Neural crest cell (in vitro differentiated cells): ENCODE results near the gene CEP19. TPM values are rescaled to one million over a fixed set of nuclear protein-coding genes. Genes with fewer than 3 reads are reported as not detected.

Experiments used
- DNase-seq: peaks from one replicate; pipeline ENCODE4 v3.0.0; 2021; ENCODE audit warnings: low read depth, mixed read lengths, low spot score
- H3K27ac Mint-ChIP-seq: one replicate; pipeline ENCODE4 v1.8.0; 2021; ENCODE audit warnings: mild to moderate bottlenecking, mixed read lengths; ENCODE audit not compliant: unreplicated experiment
- H3K27me3 Mint-ChIP-seq: 2 replicates; pipeline ENCODE4 v1.8.0; 2021; ENCODE audit warnings: low read depth, mild to moderate bottlenecking, mixed read lengths
- H3K36me3 Mint-ChIP-seq: 2 replicates; pipeline ENCODE4 v1.8.0; 2021; ENCODE audit warnings: low read depth, mild to moderate bottlenecking, mixed read lengths
- H3K4me1 Mint-ChIP-seq: 2 replicates; pipeline ENCODE4 v1.8.0; 2021; ENCODE audit warnings: mixed read lengths
- H3K4me3 Mint-ChIP-seq: one replicate; pipeline ENCODE4 v1.8.0; 2021; ENCODE audit warnings: mild to moderate bottlenecking, mixed read lengths
- H3K9me3 Mint-ChIP-seq: 2 replicates; pipeline ENCODE4 v1.8.0; 2021; ENCODE audit warnings: mixed read lengths
- CTCF ChIP-seq: fragments of 200-600 bp; sonication (generic); conservative IDR thresholded peaks from 2 replicates; pipeline ENCODE4 v1.5.0; 2021; ENCODE audit warnings: antibody characterized with exemption, mild to moderate bottlenecking
- total RNA-seq: library from RNA; stranded (reverse); gene quantifications from 2 replicates; pipeline ENCODE4 v1.2.1, GENCODE V29; 2021

The CEP19 gene
- total RNA-seq, 1 donor from 2014 or later: 6.3 TPM

- H3K27me3 Mint-ChIP-seq: no peaks in the 10 kb centered on the region
- no peak for TF ChIP-seq CTCF
- no peak overlapping the region for H3K4me3 Mint-ChIP-seq
- no peaks in the 10 kb centered on the region for H3K9me3 Mint-ChIP-seq
- DNase-seq: no peak
- no peaks in the 10 kb centered on the region for H3K4me1 Mint-ChIP-seq
- H3K36me3 Mint-ChIP-seq: no peaks in the 10 kb centered on the region
- H3K27ac Mint-ChIP-seq: no peak overlapping the region
These were observed 16.9 kb downstream of the CEP19 start for GRCh38 chr3:196694941-196695848.

DNA sequence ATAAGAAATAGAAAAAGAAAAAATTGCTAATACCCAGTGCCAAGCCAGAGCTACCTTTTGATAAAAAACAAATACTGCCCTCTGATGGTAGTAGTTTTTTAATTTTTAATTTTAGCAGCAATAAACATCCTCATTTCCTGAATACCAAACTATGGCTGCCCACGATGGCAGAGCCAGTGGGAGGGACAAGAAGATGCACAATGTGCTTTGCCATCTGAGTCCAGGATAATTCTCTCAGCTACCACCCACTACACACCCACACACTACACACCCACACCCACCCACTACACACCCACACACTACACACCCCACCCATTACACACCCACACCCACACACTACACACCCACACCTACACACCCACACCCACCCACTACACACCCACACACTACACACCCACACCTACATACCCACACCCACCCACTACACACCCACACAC, 17.8 kb downstream of the CEP19 start:
- no peak for DNase-seq
- no peak for TF ChIP-seq CTCF
- H3K4me1 Mint-ChIP-seq: no peaks in the 10 kb centered on the region
- no peaks in the 10 kb centered on the region for H3K27me3 Mint-ChIP-seq
- H3K36me3 Mint-ChIP-seq: no peaks in the 10 kb centered on the region
- H3K4me3 Mint-ChIP-seq: no peak overlapping the region
- H3K27ac Mint-ChIP-seq: no peak overlapping the region
- no peaks in the 10 kb centered on the region for H3K9me3 Mint-ChIP-seq

GRCh38 chr3:196691386-196691785, 20.7 kb downstream of the CEP19 start:
- Mint-ChIP-seq H3K9me3 (no peaks in the 10 kb centered on the region), H3K4me3 (no peak overlapping the region), H3K27ac (no peak overlapping the region), H3K36me3 (no peaks in the 10 kb centered on the region), H3K27me3 (no peaks in the 10 kb centered on the region), H3K4me1 (no peaks in the 10 kb centered on the region)
- no peak for TF ChIP-seq CTCF
- DNase-seq: no peak

- Mint-ChIP-seq H3K36me3 (no peaks in the 10 kb centered on the region), H3K27ac (no peak overlapping the region), H3K4me3 (no peak overlapping the region), H3K9me3 (no peaks in the 10 kb centered on the region), H3K4me1 (peaks cover 2% of the 10 kb centered on the region), H3K27me3 (no peaks in the 10 kb centered on the region)
- no peak for TF ChIP-seq CTCF
- DNase-seq: no peak
These were observed 21.9 kb downstream of the CEP19 start for GRCh38 chr3:196689941-196690660.

- no peak overlapping the region for H3K27ac Mint-ChIP-seq
- H3K36me3 Mint-ChIP-seq: no peaks in the 10 kb centered on the region
These were observed 23.7 kb downstream of the CEP19 start for GRCh38 chr3:196688349-196688748.

More at GRCh38 chr3:196688349-196688748, 23.7 kb downstream of the CEP19 start:
- no peak for TF ChIP-seq CTCF
- DNase-seq: no peak
- H3K27me3 Mint-ChIP-seq: no peaks in the 10 kb centered on the region
- peaks cover 8% of the 10 kb centered on the region for H3K4me1 Mint-ChIP-seq
- no peak overlapping the region for H3K4me3 Mint-ChIP-seq
- no peaks in the 10 kb centered on the region for H3K9me3 Mint-ChIP-seq
